Testis (tissue), 3 donors: ENCODE results near the gene ITGAD. TPM values are rescaled to one million over a fixed set of nuclear protein-coding genes. Genes with fewer than 3 reads are reported as not detected.

Experiments used
- DNase-seq: peaks from one replicate; pipeline ENCODE4 v3.0.0-alpha.2; 2019
- H3K27ac ChIP-seq, 2 donors: fragments of 200-600 bp; sonication (generic); one replicate each; pipeline ENCODE4 v1.5.1; 2019
- H3K27me3 ChIP-seq: fragments of 200-600 bp; sonication (generic); one replicate; pipeline ENCODE4 v1.5.1; 2019
- H3K36me3 ChIP-seq: fragments of 200-600 bp; sonication (generic); one replicate; pipeline ENCODE4 v1.5.1; 2017; ENCODE audit warnings: low read depth; ENCODE audit errors: missing control alignments
- H3K4me1 ChIP-seq: fragments of 200-600 bp; sonication (generic); one replicate; pipeline ENCODE4 v1.5.1; 2019
- H3K4me3 ChIP-seq, 2 donors: fragments of 200-600 bp; sonication (generic); one replicate each; pipeline ENCODE4 v1.5.1; 2017 to 2019
- H3K9me3 ChIP-seq: fragments of 200-600 bp; sonication (generic); one replicate; pipeline ENCODE4 v1.5.1; 2017
- CTCF ChIP-seq, 3 experiments: fragments of 450-650 bp in 2 of 3; fragments of 200-600 bp in 1 of 3; sonication (generic) in 1 of 3; IDR thresholded peaks; one replicate each; pipeline ENCODE4 v1.5.1; 2016 to 2019; ENCODE audit warnings: antibody characterized with exemption in 3 of 3, mild to moderate bottlenecking in 2 of 3, moderate library complexity in 1 of 3
- POLR2A ChIP-seq: fragments of 450-650 bp; IDR thresholded peaks from one replicate; pipeline ENCODE4 v1.6.1; 2017; ENCODE audit warnings: antibody characterized with exemption, mild to moderate bottlenecking, moderate library complexity
- WGBS, 2 donors: methylation state at CpG; one replicate each; pipeline ENCODE4 v1.1.5; 2018; 5-methylcytosine and 5-hydroxymethylcytosine counted together
- intact Hi-C: fragments of 100-400 bp; cut with DNase I; formaldehyde crosslinking; loops from one replicate; pipeline ENCODE4 v1.15.1; 2023; ENCODE audit warnings: low total_unique reads
- polyA plus RNA-seq: library from polyadenylated mRNA; stranded (reverse); fragments of 350-450 nt; fragmentation: Illumina TruSeq; extraction: RNeasy Lipid Tissue Mini Kit (QIAGEN cat#74804); gene quantifications from one replicate; pipeline ENCODE4 v1.2.3, GENCODE V29; 2014; ENCODE audit warnings: low read depth, low replicate concordance; ENCODE audit not compliant: insufficient read depth
- total RNA-seq, 2 donors: library from RNA; depleted of rRNA; stranded (reverse); fragments of >200 nt; gene quantifications; one replicate each; pipeline ENCODE4 v1.2.3, GENCODE V29; 2016

Gene ITGAD
- total and polyA plus RNA-seq, 3 donors from 2014 or later, result 0.19 TPM; not detected in 2

- TF ChIP-seq CTCF (IDR thresholded peaks at IDR 0.05) (no peak), POLR2A (no peak)
- Histone ChIP-seq H3K4me1 (no peaks in the 10 kb centered on the region), H3K9me3 (no peaks in the 10 kb centered on the region), H3K4me3 (no peak overlapping the region), H3K27ac (no peak overlapping the region), H3K36me3 (no peaks in the 10 kb centered on the region), H3K27me3 (no peaks in the 10 kb centered on the region)
- intact Hi-C loops, result no loop called here
- DNase-seq, result no peak
- WGBS, 2 donors, result 70 to 87% methylated on average over 3 of the region's 3 CpGs
Measured at GRCh38 chr16:31409433-31409832, 16.3 kb downstream of the ITGAD start.

GRCh38 chr16:31410082-31410481 is 16.9 kb downstream of the ITGAD start:
- TF ChIP-seq POLR2A (no peak), CTCF (IDR thresholded peaks at IDR 0.05) (no peak)
- Histone ChIP-seq H3K36me3 (no peaks in the 10 kb centered on the region), H3K4me3 (no peak overlapping the region), H3K27me3 (no peaks in the 10 kb centered on the region), H3K4me1 (no peaks in the 10 kb centered on the region), H3K9me3 (no peaks in the 10 kb centered on the region), H3K27ac (no peak overlapping the region)
- WGBS, 2 donors, result 76 to 88% methylated on average over 9 of the region's 9 CpGs
- DNase-seq, result no peak
- intact Hi-C loops, result no loop called here

GRCh38 chr16:31411024-31411844 is 18.1 kb downstream of the ITGAD start:
- Histone ChIP-seq H3K9me3 (no peaks in the 10 kb centered on the region), H3K4me3 (no peak overlapping the region), H3K4me1 (no peaks in the 10 kb centered on the region), H3K27ac (no peak overlapping the region), H3K36me3 (no peaks in the 10 kb centered on the region), H3K27me3 (no peaks in the 10 kb centered on the region)
- no peak for DNase-seq
- intact Hi-C loops, result no loop called here
- TF ChIP-seq CTCF (IDR thresholded peaks at IDR 0.05) (no peak), POLR2A (no peak)
- WGBS, 2 donors, result 82 to 83% methylated on average over 15 to 22 of the region's 22 CpGs

- TF ChIP-seq POLR2A (no peak), CTCF (IDR thresholded peaks at IDR 0.05) (no peak)
- Histone ChIP-seq H3K27me3 (no peaks in the 10 kb centered on the region), H3K4me3 (no peak overlapping the region), H3K27ac (no peak overlapping the region), H3K36me3 (no peaks in the 10 kb centered on the region), H3K4me1 (no peaks in the 10 kb centered on the region), H3K9me3 (no peaks in the 10 kb centered on the region)
- 82% methylated on average over 9 to 10 of the region's 10 CpGs for WGBS, 2 donors
- intact Hi-C loops, result no loop called here
- DNase-seq, result no peak
Measured at GRCh38 chr16:31412750-31413149, 19.6 kb downstream of the ITGAD start.

- Histone ChIP-seq H3K9me3 (no peaks in the 10 kb centered on the region), H3K27ac (no peak overlapping the region), H3K4me1 (no peaks in the 10 kb centered on the region), H3K4me3 (no peak overlapping the region), H3K36me3 (no peaks in the 10 kb centered on the region), H3K27me3 (no peaks in the 10 kb centered on the region)
- intact Hi-C loops, result no loop called here
- DNase-seq, result no peak
- TF ChIP-seq CTCF (IDR thresholded peaks at IDR 0.05) (no peak), POLR2A (no peak)
- 89 to 94% methylated on average over 5 of the region's 5 CpGs for WGBS, 2 donors
Measured at GRCh38 chr16:31413381-31413780, 20.2 kb downstream of the ITGAD start.
